Effector memory CD4-positive, alpha-beta T cell (primary cell): ENCODE data around the gene PDS5B.

Source experiments
- DNase-seq, 3 donors: peaks; one replicate each; pipeline ENCODE4 v3.0.0-alpha.2; 2020
- H3K27ac ChIP-seq: 2 replicates; pipeline ENCODE4 v1.7.0; 2013; ENCODE audit warnings: mild to moderate bottlenecking, low read length, moderate library complexity; ENCODE audit not compliant: insufficient read depth, poor library complexity, severe bottlenecking
- H3K27me3 ChIP-seq: replicated peaks from 2 replicates; pipeline ENCODE4 v1.7.0; 2013; ENCODE audit warnings: mild to moderate bottlenecking, low read length; ENCODE audit not compliant: insufficient read depth, control insufficient read depth, poor library complexity, severe bottlenecking
- H3K36me3 ChIP-seq: 2 replicates; pipeline ENCODE4 v1.7.0; 2013; ENCODE audit warnings: mild to moderate bottlenecking, low read length, moderate library complexity; ENCODE audit not compliant: control insufficient read depth, insufficient read depth
- H3K4me1 ChIP-seq: 2 replicates; pipeline ENCODE4 v1.7.0; 2013; ENCODE audit warnings: low read length, mild to moderate bottlenecking; ENCODE audit not compliant: control insufficient read depth, insufficient read depth, poor library complexity, severe bottlenecking
- H3K4me3 ChIP-seq: 2 replicates; pipeline ENCODE4 v1.7.0; 2013; ENCODE audit warnings: low read length, low read depth, mild to moderate bottlenecking; ENCODE audit not compliant: insufficient read depth, poor library complexity, severe bottlenecking
- H3K9me3 ChIP-seq: 2 replicates; pipeline ENCODE4 v1.7.0; 2013; ENCODE audit warnings: mild to moderate bottlenecking, low read length, moderate library complexity; ENCODE audit not compliant: control insufficient read depth

The PDS5B gene

DNA sequence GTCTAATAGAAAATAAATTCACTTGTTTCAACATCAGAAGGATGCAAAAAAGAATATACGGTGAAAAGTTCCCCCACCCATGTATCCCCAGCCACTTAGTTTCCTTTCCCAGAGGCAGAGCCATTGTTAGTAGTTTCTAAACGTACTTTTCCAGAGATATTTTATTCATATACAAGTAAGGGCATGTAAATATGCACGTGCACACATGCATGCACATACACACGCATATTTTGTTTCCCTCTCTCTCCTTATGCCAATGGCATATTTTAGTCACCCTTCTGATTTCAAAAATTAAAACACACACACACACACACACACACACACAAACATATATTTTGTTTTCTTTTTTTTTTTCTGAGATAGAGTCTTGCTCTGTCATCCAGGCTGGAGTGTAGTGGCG lies 147.4 kb downstream of the PDS5B start:
- DNase-seq = no peak
- Histone ChIP-seq H3K9me3 (no peaks in the 10 kb centered on the region), H3K27me3 (no peaks in the 10 kb centered on the region), H3K27ac (no peak overlapping the region), H3K36me3 (no peaks in the 10 kb centered on the region), H3K4me1 (peaks cover 6% of the 10 kb centered on the region), H3K4me3 (no peak overlapping the region)

DNA sequence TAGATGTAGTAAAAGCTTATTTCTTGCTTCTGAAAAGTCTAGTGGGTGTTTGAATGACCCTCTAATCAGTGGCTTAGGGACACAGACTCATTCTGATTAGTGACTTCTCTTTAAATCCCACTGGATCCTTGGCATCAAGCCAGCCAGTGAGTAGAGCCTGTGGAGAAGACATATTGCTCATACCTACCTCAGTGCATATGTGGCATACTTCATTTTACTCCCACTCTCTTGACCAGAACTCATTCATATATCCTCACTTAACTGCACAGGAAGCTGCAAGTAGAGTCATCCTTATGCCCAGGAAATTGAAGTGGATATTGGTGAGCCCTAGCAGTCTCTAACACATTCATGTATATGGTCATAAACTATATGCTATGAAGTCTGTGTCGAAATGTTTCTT lies 148.3 kb downstream of the PDS5B start:
- H3K9me3 ChIP-seq = no peaks in the 10 kb centered on the region
- H3K27ac ChIP-seq = no peak overlapping the region
- H3K36me3 ChIP-seq = no peaks in the 10 kb centered on the region
- H3K4me1 ChIP-seq = peaks cover 6% of the 10 kb centered on the region
- H3K4me3 ChIP-seq = no peak overlapping the region
- H3K27me3 ChIP-seq = no peaks in the 10 kb centered on the region
- no peak for DNase-seq

DNA sequence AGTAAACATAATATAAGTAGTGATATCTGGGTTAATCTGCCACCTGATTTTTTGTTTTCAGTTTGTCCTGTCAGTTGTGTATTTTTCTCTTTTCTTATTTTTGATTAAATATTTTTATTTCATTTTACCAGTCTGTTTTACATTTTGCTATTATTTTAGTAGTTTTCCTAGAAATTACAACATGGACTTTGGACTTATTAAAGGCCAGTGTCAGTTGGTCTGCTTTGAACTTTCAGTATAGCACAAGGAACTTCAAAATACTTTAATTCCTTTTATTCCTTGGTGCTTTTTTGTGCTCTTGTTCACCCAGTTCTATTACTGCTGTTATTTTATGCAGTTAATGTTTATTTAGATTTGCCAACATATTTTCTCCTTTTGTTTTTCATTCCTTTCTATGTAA lies 149.6 kb downstream of the PDS5B start:
- no peaks in the 10 kb centered on the region for H3K9me3 ChIP-seq
- H3K4me1 ChIP-seq = peaks cover 6% of the 10 kb centered on the region
- peak overlapping the region; percentile 54 for H3K27ac ChIP-seq
- no peaks in the 10 kb centered on the region for H3K36me3 ChIP-seq
- no peak overlapping the region for H3K4me3 ChIP-seq
- no peaks in the 10 kb centered on the region for H3K27me3 ChIP-seq
- no peak for DNase-seq

DNA sequence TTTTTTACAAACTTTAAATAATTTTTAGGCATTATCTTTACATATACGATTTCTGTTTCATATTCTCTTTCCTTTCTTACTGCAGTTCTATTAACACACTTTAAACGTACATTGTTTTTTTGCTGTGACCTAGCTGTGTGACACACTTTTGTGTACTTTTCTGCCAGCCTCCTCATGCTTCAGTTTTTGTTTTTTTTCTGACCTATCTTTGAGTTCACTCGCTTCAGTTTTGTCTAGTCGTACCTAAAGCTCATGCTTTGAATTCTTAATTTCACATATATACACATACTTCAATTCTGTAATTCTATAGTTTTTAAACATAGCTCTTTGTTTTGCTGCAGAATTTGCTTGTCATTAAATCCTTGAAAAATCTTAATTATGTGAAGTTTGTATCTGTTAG lies 150.4 kb downstream of the PDS5B start:
- Histone ChIP-seq H3K4me3 (peak overlapping the region; percentile 41), H3K4me1 (peaks cover 1% of the 10 kb centered on the region), H3K36me3 (no peaks in the 10 kb centered on the region), H3K9me3 (no peaks in the 10 kb centered on the region), H3K27me3 (no peaks in the 10 kb centered on the region), H3K27ac (peak overlapping the region; percentile 54)
- DNase-seq = no peak

DNA sequence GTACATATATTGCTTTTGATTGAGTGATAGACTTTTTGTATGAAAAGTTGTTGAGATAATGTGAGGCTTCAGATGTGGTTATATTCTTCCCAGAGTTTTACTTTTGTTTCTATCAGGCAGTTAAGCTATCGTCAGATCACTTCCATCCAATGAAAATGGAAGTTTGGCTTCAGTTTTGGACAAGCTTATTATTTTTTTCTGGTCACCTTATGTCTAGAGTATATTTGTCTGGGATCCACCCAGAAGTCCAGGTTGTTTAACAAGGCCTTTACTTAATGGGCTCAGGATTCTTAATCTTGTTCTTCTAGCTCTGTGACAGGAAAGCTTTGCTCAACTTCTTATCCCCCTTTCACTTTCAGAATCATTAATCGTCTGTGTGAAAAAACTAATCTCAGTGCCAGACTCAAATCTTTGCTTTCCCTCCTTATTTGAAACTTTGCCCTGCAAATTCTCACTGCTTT lies 150.9 kb downstream of the PDS5B start:
- Histone ChIP-seq H3K27ac (peak overlapping the region; percentile 54), H3K4me1 (no peaks in the 10 kb centered on the region), H3K9me3 (no peaks in the 10 kb centered on the region), H3K4me3 (peak overlapping the region; percentile 41), H3K36me3 (no peaks in the 10 kb centered on the region), H3K27me3 (no peaks in the 10 kb centered on the region)
- DNase-seq = no peak

DNA sequence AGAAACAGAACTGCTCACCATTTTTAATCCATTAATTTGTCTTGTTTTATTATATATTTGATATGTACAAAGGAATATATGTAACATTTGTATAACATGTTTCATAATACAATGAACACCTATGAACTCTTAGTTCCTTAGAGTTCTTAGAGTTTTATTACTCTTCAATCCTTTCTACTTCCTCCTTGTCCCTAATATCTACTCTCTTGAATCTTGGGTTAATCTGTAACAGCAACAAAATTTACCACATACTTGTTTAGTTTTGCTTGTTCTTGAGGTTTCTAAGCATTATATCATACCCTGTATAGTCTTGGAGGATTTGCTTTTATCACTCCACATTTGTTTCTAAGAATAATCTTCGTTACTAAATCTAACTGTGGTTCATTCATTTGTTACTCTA lies 151.4 kb downstream of the PDS5B start:
- peak overlapping the region; percentile 41 for H3K4me3 ChIP-seq
- H3K36me3 ChIP-seq = no peaks in the 10 kb centered on the region
- DNase-seq = no peak

DNA sequence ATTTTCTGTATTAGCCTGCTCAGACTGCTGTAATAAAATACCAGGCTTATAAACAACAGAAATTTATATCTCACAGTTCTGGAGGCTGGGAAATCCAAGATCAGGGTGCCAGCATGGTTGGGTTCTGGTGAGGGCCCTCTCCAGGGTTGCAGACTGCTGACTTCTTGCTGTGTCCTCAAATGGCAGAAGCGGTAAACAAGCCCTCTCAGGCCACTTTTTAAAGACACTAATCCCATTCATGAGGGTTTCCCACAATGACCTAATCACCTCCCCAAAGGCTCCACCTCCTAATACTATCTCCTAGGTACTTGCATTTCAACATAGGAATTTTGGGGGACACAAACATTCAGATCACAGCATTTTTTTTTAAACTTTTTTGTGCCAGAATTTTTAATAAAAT lies 159.3 kb downstream of the PDS5B start:
- DNase-seq = no peak
- peaks cover 4% of the 10 kb centered on the region for H3K36me3 ChIP-seq
- no peaks in the 10 kb centered on the region for H3K27me3 ChIP-seq
- H3K4me1 ChIP-seq = no peaks in the 10 kb centered on the region
- no peak overlapping the region for H3K27ac ChIP-seq
- H3K9me3 ChIP-seq = no peaks in the 10 kb centered on the region
- H3K4me3 ChIP-seq = no peak overlapping the region

More for the DNA sequence above, 151.4 kb downstream of the PDS5B start:
- Histone ChIP-seq H3K27ac (peak overlapping the region; percentile 54), H3K9me3 (no peaks in the 10 kb centered on the region), H3K27me3 (no peaks in the 10 kb centered on the region), H3K4me1 (no peaks in the 10 kb centered on the region)

DNA sequence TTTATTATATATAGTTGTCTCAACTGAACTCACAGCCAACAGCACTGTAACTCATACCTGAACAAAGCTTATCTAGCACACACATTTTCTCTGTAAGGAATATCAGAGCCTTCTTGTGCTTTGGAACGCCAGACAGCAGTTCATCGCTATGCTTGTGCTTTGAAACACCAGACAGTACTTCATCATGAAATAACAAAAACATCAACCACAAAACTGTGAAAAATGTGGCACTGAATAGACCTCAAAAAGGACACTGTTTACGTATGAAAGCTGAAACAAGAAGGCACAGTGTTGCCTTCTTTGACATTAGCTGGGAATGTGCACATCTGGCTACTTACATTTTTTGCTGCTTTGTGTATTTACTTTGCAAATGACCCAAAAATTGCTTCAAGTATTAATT lies 160.2 kb downstream of the PDS5B start:
- no peaks in the 10 kb centered on the region for H3K4me1 ChIP-seq
- DNase-seq = no peak
- H3K4me3 ChIP-seq = no peak overlapping the region
- H3K27ac ChIP-seq = no peak overlapping the region
- H3K9me3 ChIP-seq = no peaks in the 10 kb centered on the region
- no peaks in the 10 kb centered on the region for H3K27me3 ChIP-seq
- peaks cover 4% of the 10 kb centered on the region for H3K36me3 ChIP-seq

DNA sequence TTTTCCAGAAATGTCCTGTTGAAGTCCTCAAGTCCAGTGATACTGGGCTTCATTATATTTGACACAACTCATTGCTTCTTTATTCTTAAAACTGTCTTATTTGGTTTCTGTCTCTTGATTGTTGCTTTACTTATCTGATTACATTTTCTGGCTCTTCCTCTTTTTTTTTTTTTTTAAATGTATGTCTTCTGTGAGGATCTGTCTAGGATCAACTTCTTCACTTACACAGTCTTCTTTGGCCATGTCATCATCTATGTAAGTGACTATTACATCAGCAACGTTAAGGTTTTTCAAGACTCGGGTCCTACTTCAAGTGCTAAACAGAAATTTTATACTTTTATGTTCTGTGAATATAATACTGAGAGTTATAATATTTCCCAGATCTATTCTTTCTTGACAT lies 162.1 kb downstream of the PDS5B start:
- H3K4me3 ChIP-seq = no peak overlapping the region
- H3K27ac ChIP-seq = no peak overlapping the region
- H3K4me1 ChIP-seq = no peaks in the 10 kb centered on the region
- peaks cover 6% of the 10 kb centered on the region for H3K36me3 ChIP-seq
- no peaks in the 10 kb centered on the region for H3K9me3 ChIP-seq
- no peaks in the 10 kb centered on the region for H3K27me3 ChIP-seq
- no peak for DNase-seq

DNA sequence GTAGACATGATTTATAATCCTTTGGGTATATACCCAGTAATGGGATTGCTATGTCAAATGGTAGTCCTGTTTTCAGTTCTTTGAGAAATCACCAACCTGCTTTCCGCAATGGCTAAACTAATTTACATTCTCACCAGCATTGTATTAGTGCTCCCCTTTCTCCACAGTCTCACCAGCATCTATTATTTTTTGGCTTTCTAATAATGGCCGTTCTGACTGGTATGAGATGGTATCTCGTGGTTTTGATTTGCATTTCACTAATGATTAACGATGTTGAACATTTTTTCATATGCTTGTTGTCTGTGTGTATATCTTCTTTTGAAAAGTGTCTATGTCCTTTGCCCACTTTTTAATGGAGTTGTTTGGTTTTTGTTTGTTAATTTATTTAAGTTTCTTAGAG lies 165.1 kb downstream of the PDS5B start:
- no peak overlapping the region for H3K27ac ChIP-seq
- no peak overlapping the region for H3K4me3 ChIP-seq
- no peaks in the 10 kb centered on the region for H3K27me3 ChIP-seq
- H3K36me3 ChIP-seq = peaks cover 6% of the 10 kb centered on the region
- no peaks in the 10 kb centered on the region for H3K4me1 ChIP-seq
- no peak for DNase-seq
- H3K9me3 ChIP-seq = no peaks in the 10 kb centered on the region

DNA sequence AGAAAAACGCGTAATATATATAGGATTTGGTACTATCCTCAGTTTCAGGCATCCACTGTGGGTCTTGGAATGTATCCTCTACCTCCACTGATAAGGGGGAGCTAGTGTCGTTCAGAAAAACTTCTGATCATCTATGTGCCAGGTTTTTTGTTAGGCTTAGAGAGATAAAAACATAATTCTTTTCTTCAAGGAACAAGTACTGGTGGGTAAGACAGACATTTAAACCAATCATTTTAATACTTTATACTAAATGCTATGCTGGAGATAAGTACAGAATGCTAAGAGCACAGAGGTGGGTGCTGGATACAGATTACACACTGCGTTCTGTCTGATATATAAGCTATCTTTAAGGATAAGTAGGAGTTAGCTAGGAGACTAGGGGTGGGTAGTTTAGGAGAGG lies 166.1 kb downstream of the PDS5B start:
- H3K36me3 ChIP-seq = peaks cover 4% of the 10 kb centered on the region
- no peaks in the 10 kb centered on the region for H3K9me3 ChIP-seq
- H3K4me1 ChIP-seq = no peaks in the 10 kb centered on the region
- DNase-seq = no peak
- no peak overlapping the region for H3K27ac ChIP-seq
- H3K27me3 ChIP-seq = no peaks in the 10 kb centered on the region
- no peak overlapping the region for H3K4me3 ChIP-seq
